ENCODE measurements around the gene PCDHGA12. TPM values are rescaled to one million over a fixed set of nuclear protein-coding genes. Genes with fewer than 3 reads are reported as not detected.
A peak's percentile ranks its signal among the peaks of the same experiment; 100 is the strongest.

The PCDHGA12 gene
- total RNA-seq, 3 donors from 2014 or later = 9.8 to 12.0 (median 11.1) TPM

GRCh38 chr5:141476132-141476911, 46.0 kb downstream of the PCDHGA12 start:
- Histone ChIP-seq H3K27me3 (no peaks in the 10 kb centered on the region), H3K9me3 (no peaks in the 10 kb centered on the region), H3K27ac (peak overlapping the region; percentile 93 to 94), H3K4me3 (peak overlapping the region; percentile 71 to 78 (median 74)), H3K36me3 (no peaks in the 10 kb centered on the region), H3K4me1 (peaks cover 0 to 14% of the 10 kb centered on the region in 2 donors)
- intact Hi-C loops (cut with DNase I; ENCODE audit: low total_unique reads) = no loop called here
- peak in 1 of 2 donors; percentile 54 for DNase-seq (ENCODE audit: low spot score in 2 of 2)
- TF ChIP-seq CTCF (IDR thresholded peaks at IDR 0.05) = no peak
- no peak for TF ChIP-seq POLR2A (IDR thresholded peaks at IDR 0.05)
- peak in 1 of 3 donors; percentile 7 for TF ChIP-seq POLR2AphosphoS5 (IDR thresholded peaks at IDR 0.05)

DNA sequence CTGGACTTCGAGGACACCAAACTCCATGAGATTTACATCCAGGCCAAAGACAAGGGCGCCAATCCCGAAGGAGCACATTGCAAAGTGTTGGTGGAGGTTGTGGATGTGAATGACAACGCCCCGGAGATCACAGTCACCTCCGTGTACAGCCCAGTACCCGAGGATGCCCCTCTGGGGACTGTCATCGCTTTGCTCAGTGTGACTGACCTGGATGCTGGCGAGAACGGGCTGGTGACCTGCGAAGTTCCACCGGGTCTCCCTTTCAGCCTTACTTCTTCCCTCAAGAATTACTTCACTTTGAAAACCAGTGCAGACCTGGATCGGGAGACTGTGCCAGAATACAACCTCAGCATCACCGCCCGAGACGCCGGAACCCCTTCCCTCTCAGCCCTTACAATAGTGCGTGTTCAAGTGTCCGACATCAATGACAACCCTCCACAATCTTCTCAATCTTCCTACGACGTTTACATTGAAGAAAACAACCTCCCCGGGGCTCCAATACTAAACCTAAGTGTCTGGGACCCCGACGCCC, 46.8 kb downstream of the PCDHGA12 start:
- Histone ChIP-seq H3K4me1 (peaks cover 0 to 14% of the 10 kb centered on the region in 2 donors), H3K9me3 (no peaks in the 10 kb centered on the region), H3K4me3 (peak overlapping the region; percentile 71 to 78 (median 74)), H3K36me3 (no peaks in the 10 kb centered on the region), H3K27ac (peak overlapping the region; percentile 93 to 94), H3K27me3 (no peaks in the 10 kb centered on the region)
- intact Hi-C loops (cut with DNase I; ENCODE audit: low total_unique reads) = no loop called here
- no peak for TF ChIP-seq POLR2AphosphoS5 (IDR thresholded peaks at IDR 0.05)
- no peak for TF ChIP-seq POLR2A (IDR thresholded peaks at IDR 0.05)
- no peak for DNase-seq (ENCODE audit: low spot score in 2 of 2)

DNA sequence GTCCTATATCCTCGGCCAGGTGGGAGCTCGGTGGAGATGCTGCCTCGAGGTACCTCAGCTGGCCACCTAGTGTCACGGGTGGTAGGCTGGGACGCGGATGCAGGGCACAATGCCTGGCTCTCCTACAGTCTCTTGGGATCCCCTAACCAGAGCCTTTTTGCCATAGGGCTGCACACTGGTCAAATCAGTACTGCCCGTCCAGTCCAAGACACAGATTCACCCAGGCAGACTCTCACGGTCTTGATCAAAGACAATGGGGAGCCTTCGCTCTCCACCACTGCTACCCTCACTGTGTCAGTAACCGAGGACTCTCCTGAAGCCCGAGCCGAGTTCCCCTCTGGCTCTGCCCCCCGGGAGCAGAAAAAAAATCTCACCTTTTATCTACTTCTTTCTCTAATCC, 47.5 kb downstream of the PCDHGA12 start:
- H3K4me1 ChIP-seq = peaks cover 0 to 14% of the 10 kb centered on the region in 2 donors

GRCh38 chr5:141478321-141478945, 48.1 kb downstream of the PCDHGA12 start:
- Histone ChIP-seq H3K36me3 (no peaks in the 10 kb centered on the region), H3K4me1 (peaks cover 0 to 14% of the 10 kb centered on the region in 2 donors)

More for the DNA sequence above, 47.5 kb downstream of the PCDHGA12 start:
- H3K4me3 ChIP-seq = peak overlapping the region; percentile 71 to 78 (median 74)
- peak overlapping the region in 1 of 2 donors; percentile 41 for H3K27ac ChIP-seq
- no peak for TF ChIP-seq CTCF (IDR thresholded peaks at IDR 0.05)
- TF ChIP-seq POLR2A (IDR thresholded peaks at IDR 0.05) = no peak
- TF ChIP-seq POLR2AphosphoS5 (IDR thresholded peaks at IDR 0.05) = no peak
- H3K27me3 ChIP-seq = no peaks in the 10 kb centered on the region
- DNase-seq (ENCODE audit: low spot score in 2 of 2) = no peak
- no peaks in the 10 kb centered on the region for H3K36me3 ChIP-seq
- H3K9me3 ChIP-seq = no peaks in the 10 kb centered on the region
- intact Hi-C loops (cut with DNase I; ENCODE audit: low total_unique reads) = no loop called here

DNA sequence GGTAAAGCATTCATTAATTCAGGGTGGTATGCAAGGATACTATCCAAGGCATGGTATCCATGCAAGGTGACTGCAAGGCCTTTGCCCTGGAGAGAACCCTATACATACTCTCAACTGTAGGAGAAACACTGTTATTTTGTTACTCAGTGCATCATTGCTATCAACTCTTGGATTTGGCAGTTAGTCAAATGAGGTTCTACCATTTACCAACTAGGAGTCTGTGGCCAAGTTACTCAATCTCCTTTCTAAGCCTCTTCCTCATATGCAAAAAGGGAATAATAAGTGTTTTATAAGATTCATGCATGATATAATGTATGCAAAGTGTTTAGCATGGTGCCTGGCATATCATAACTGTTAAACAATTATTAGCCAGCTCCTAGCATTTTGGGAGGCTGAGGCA, 49.5 kb downstream of the PCDHGA12 start:
- Histone ChIP-seq H3K4me3 (peak overlapping the region in 1 of 3 donors; percentile 41), H3K36me3 (no peaks in the 10 kb centered on the region), H3K27me3 (no peaks in the 10 kb centered on the region), H3K9me3 (no peaks in the 10 kb centered on the region), H3K4me1 (peaks cover 0 to 20% of the 10 kb centered on the region in 2 donors), H3K27ac (no peak overlapping the region)
- TF ChIP-seq CTCF (IDR thresholded peaks at IDR 0.05) (no peak), POLR2A (IDR thresholded peaks at IDR 0.05) (no peak), POLR2AphosphoS5 (IDR thresholded peaks at IDR 0.05) (no peak)
- intact Hi-C loops (cut with DNase I; ENCODE audit: low total_unique reads) = no loop called here
- no peak for DNase-seq (ENCODE audit: low spot score in 2 of 2)

More at GRCh38 chr5:141478321-141478945, 48.1 kb downstream of the PCDHGA12 start:
- H3K9me3 ChIP-seq = no peaks in the 10 kb centered on the region
- intact Hi-C loops (cut with DNase I; ENCODE audit: low total_unique reads) = no loop called here
- peak overlapping the region; percentile 71 to 78 (median 74) for H3K4me3 ChIP-seq
- TF ChIP-seq POLR2AphosphoS5 (IDR thresholded peaks at IDR 0.05) (no peak), CTCF (IDR thresholded peaks at IDR 0.05) (peak; percentile 31 to 56 (median 53))
- DNase-seq (ENCODE audit: low spot score in 2 of 2) = peak; percentile 81 to 87
- peak overlapping the region in 1 of 2 donors; percentile 41 for H3K27ac ChIP-seq
- H3K27me3 ChIP-seq = no peaks in the 10 kb centered on the region

Other genes with a start within 250 kb of the PCDHGA12 start
- gene PCDHB16, start 248.1 kb upstream of the PCDHGA12 start, total RNA-seq = 10 to 100 TPM in 1 of 3 donors, 1 to 10 TPM in 2; 4.3 to 11.8 (median 6.3) TPM
- 1 to 10 TPM; 2.2 to 4.6 (median 4.1) TPM for gene PCDHB9, start 243.3 kb upstream of the PCDHGA12 start, total RNA-seq
- 1 to 10 TPM; 3.8 to 4.8 (median 4.6) TPM for gene PCDHB10, start 238.2 kb upstream of the PCDHGA12 start, total RNA-seq
- 1 to 10 TPM; 2.3 to 4.6 (median 2.7) TPM for gene PCDHB11, start 230.9 kb upstream of the PCDHGA12 start, total RNA-seq
- gene PCDHB12, start 221.8 kb upstream of the PCDHGA12 start, total RNA-seq = 1 to 10 TPM; 3.7 to 5.2 (median 5.0) TPM
- 1 to 10 TPM; 3.7 to 5.9 (median 4.8) TPM for gene PCDHB13, start 216.6 kb upstream of the PCDHGA12 start, total RNA-seq
- gene PCDHB14, start 207.2 kb upstream of the PCDHGA12 start, total RNA-seq = 1 to 10 TPM; 4.2 to 5.9 (median 5.9) TPM
- 1 to 10 TPM; 1.6 to 4.2 (median 3.3) TPM for gene PCDHB15, start 185.1 kb upstream of the PCDHGA12 start, total RNA-seq
- 1 to 10 TPM in 1 of 3 donors, under 1 TPM in 2; 0.64 to 2.0 (median 0.98) TPM for gene SLC25A2, start 126.5 kb upstream of the PCDHGA12 start, total RNA-seq
- 10 to 100 TPM; 59.2 to 96.2 (median 68.2) TPM for gene TAF7, start 109.7 kb upstream of the PCDHGA12 start, total RNA-seq
- 1 to 10 TPM in 2 of 3 donors, under 1 TPM in 1; 0.80 to 1.3 (median 1.2) TPM for gene PCDHGA1, start 100.0 kb upstream of the PCDHGA12 start, total RNA-seq
- gene PCDHGA2, start 91.7 kb upstream of the PCDHGA12 start, total RNA-seq = 1 to 10 TPM; 4.6 to 8.6 (median 6.2) TPM
- 1 to 10 TPM; 4.3 to 5.9 (median 5.0) TPM for gene PCDHGA3, start 86.7 kb upstream of the PCDHGA12 start, total RNA-seq
- gene PCDHGB1, start 80.4 kb upstream of the PCDHGA12 start, total RNA-seq = 1 to 10 TPM; 2.7 to 5.9 (median 5.1) TPM
- 10 to 100 TPM in 1 of 3 donors, 1 to 10 TPM in 2; 5.3 to 12.1 (median 6.4) TPM for gene PCDHGA4, start 75.5 kb upstream of the PCDHGA12 start, total RNA-seq
- gene PCDHGB2, start 70.5 kb upstream of the PCDHGA12 start, total RNA-seq = 10 to 100 TPM in 1 of 3 donors, 1 to 10 TPM in 2; 6.2 to 10.5 (median 7.8) TPM
- 1 to 10 TPM; 5.4 to 9.4 (median 8.8) TPM for gene PCDHGA5, start 66.3 kb upstream of the PCDHGA12 start, total RNA-seq
- 10 to 100 TPM in 1 of 3 donors, 1 to 10 TPM in 2; 5.3 to 10.2 (median 8.6) TPM for gene PCDHGB3, start 60.3 kb upstream of the PCDHGA12 start, total RNA-seq
- gene PCDHGA6, start 56.6 kb upstream of the PCDHGA12 start, total RNA-seq = 1 to 10 TPM; 4.0 to 8.5 (median 8.3) TPM
- 10 to 100 TPM in 1 of 3 donors, 1 to 10 TPM in 2; 3.7 to 10.8 (median 10.0) TPM for gene PCDHGA7, start 47.8 kb upstream of the PCDHGA12 start, total RNA-seq
- gene PCDHGB4, start 42.8 kb upstream of the PCDHGA12 start, total RNA-seq = 10 to 100 TPM in 1 of 3 donors, 1 to 10 TPM in 2; 5.3 to 10.5 (median 8.9) TPM
- gene PCDHGA8, start 37.9 kb upstream of the PCDHGA12 start, total RNA-seq = 1 to 10 TPM; 2.6 to 7.2 (median 6.0) TPM
- gene PCDHGB5, start 32.6 kb upstream of the PCDHGA12 start, total RNA-seq = 10 to 100 TPM in 2 of 3 donors, 1 to 10 TPM in 1; 7.5 to 20.6 (median 19.8) TPM
- 10 to 100 TPM in 2 of 3 donors, 1 to 10 TPM in 1; 7.8 to 16.7 (median 13.8) TPM for gene PCDHGA9, start 27.7 kb upstream of the PCDHGA12 start, total RNA-seq
- 10 to 100 TPM in 2 of 3 donors, 1 to 10 TPM in 1; 8.8 to 12.8 (median 10.8) TPM for gene PCDHGB6, start 22.5 kb upstream of the PCDHGA12 start, total RNA-seq
- 10 to 100 TPM in 2 of 3 donors, 1 to 10 TPM in 1; 7.2 to 10.7 (median 10.5) TPM for gene PCDHGA10, start 17.5 kb upstream of the PCDHGA12 start, total RNA-seq
- 10 to 100 TPM; 15.4 to 21.3 (median 16.0) TPM for gene PCDHGB7, start 12.8 kb upstream of the PCDHGA12 start, total RNA-seq
- 1 to 10 TPM; 5.0 to 9.8 (median 9.7) TPM for gene PCDHGA11, start 9.5 kb upstream of the PCDHGA12 start, total RNA-seq
- gene PCDHGC3, start 45.5 kb downstream of the PCDHGA12 start, total RNA-seq = 10 to 100 TPM; 29.6 to 41.6 (median 35.1) TPM
- gene PCDHGC4, start 54.5 kb downstream of the PCDHGA12 start, total RNA-seq = 1 to 10 TPM; 2.6 to 6.2 (median 6.0) TPM
- 1 to 10 TPM; 2.1 to 3.5 (median 3.3) TPM for gene PCDHGC5, start 58.6 kb downstream of the PCDHGA12 start, total RNA-seq
- gene DIAPH1, start 188.5 kb downstream of the PCDHGA12 start, total RNA-seq = 10 to 100 TPM; 58.8 to 64.8 (median 63.6) TPM
- gene HDAC3, start 206.3 kb downstream of the PCDHGA12 start, total RNA-seq = 10 to 100 TPM; 50.2 to 52.5 (median 52.1) TPM
- 1 to 10 TPM; 1.3 to 4.3 (median 4.0) TPM for gene RELL2, start 206.5 kb downstream of the PCDHGA12 start, total RNA-seq
- gene FCHSD1, start 220.9 kb downstream of the PCDHGA12 start, total RNA-seq = 10 to 100 TPM; 18.1 to 32.1 (median 24.3) TPM